GM19468 (cell line): ENCODE measurements around the gene KIF1A.

Experiments
- ATAC-seq: cut with Tn5 transposase; IDR thresholded peaks from one replicate; pipeline ENCODE4 v1.9.1; 2021; ENCODE audit warnings: mild to moderate bottlenecking, moderate library complexity, moderate number of reproducible peaks; ENCODE audit not compliant: unreplicated experiment; ENCODE audit errors: extremely low read depth

KIF1A gene

DNA sequence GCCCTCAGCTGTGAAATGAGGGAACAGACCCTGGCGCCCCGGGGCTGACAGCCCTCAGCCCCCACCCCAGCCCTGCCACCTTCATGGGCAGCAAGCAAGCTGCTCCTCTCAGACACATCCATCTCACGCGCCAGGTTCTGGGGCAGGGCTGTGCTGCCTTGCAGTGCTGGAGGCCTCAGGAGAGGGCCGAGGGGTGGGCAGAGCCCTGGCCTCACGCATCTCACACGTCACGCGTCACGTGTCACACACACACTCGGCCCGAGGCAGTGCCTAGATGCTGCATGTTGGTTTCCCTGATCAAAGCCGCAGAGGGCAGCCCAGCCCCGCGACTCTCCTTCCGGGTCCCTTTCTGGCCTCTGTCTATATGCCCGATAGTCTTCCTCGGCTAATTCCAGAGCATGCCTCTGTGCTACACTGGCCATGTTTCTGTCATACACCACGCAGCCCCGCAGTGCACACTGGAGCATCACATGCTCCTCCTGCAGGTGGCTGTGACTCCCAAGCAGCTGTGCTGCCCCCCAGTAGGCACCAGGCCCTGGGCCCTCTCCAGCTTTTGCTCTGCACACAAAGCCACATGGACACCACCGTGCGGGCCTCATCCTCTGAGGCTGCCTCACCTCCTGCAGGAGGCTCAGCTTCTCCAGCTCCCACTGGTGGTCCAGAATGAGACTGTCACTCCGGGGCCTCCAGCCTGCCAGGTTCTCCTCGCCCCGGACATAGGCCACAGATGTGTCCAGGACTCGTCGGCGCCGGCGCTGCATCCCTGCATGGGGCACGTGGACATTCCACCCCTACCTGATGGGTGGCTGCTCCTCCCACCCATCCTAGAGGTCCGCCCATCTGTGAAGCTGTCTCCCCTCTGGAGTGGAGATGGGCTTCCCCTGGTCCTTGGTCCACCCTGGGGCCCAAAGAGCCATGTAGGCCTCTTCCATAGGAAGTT is 97.0 kb downstream of the KIF1A start:
- ATAC-seq, result no peak

DNA sequence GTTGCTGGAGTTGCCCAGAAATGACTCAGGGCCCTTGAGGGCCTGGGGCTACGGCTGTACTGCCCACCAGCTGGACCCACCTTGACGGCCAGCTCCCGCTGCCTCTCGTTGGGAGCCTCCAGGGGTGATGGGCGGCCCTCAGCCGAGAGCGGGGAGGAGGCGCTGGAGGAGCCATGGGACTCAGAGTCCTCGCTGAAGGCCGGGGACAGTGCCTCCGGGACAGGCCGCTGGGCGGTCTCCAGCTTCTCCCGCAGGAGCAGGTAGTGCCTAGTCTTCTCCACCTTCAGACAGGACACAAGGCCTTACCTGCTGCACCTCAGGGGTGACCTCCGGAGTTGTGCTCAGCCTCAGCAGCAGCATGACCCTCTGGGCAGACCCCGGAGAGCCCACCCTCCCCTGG is 97.6 kb downstream of the KIF1A start:
- ATAC-seq, result no peak

DNA sequence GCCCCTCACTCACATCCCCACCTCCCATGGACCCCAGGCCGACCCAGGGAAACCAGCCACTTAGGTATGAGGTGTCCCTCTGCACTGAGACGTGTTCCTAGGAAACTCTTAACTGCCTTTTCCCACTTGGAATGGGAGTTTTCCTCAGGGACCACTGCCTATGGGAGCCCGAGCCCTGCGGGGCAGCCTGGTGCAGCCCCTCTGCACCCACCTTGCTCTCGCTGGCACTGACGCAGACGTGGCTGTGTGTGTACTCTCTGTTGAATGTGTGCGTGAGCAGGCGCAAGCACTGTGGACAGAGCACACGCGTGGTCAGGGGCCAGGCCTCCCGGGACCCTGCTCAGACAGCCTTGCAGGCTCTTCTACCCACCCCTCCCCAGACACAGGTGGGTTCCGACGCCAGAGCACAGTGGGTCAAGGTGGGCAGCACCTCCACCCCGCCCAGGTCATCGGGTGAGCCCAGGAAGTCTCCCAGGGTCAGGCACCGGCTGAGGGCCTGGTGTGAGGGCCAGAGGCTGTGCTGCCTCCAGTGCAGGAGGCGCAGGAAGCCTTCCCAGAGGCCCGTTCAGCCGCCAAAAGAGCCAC is 98.3 kb downstream of the KIF1A start:
- ATAC-seq, result no peak

DNA sequence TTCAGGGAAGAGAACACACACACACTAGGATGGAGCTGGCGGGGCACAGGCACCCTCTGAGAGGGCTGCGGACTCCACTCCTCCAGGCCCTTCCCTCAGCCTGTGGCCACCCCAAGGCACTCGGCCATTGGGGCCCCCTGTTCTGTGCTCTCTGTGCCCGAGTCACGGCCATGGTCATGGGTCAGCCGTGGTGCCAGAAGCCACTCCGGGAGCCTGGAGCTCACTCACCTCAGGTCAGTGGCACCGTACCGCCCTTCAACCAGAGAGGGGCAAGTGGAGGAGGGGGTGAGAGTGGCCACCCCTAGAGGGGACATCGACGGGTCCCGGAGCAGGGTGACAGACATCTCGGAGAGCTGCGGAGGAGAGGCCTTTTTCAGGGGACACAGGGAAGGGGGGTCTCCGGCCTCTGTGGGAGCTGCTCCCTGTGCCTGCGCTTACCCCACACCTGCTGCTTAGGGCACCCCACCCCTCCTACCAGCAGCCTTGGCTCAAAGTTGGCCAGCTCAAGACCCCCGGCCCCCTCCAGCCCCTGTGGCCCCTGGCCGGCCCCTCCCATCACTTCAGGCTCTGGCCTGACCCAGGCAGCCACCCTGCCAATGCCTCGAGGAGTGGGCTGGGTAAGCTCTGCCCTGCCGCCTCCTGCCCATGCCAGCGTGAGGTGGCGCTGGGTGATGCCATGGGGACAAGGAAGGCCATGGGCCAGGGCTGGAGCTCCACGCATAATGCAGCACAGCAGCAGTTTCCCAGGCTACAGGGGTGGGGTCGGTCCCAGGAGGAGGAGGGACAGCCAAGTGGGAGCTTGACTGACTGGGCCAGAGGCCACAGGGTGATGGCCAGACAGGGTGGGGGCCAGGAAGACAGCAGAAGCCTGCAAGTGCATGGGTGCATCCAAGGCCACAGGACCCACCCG is 99.1 kb downstream of the KIF1A start:
- no peak for ATAC-seq

DNA sequence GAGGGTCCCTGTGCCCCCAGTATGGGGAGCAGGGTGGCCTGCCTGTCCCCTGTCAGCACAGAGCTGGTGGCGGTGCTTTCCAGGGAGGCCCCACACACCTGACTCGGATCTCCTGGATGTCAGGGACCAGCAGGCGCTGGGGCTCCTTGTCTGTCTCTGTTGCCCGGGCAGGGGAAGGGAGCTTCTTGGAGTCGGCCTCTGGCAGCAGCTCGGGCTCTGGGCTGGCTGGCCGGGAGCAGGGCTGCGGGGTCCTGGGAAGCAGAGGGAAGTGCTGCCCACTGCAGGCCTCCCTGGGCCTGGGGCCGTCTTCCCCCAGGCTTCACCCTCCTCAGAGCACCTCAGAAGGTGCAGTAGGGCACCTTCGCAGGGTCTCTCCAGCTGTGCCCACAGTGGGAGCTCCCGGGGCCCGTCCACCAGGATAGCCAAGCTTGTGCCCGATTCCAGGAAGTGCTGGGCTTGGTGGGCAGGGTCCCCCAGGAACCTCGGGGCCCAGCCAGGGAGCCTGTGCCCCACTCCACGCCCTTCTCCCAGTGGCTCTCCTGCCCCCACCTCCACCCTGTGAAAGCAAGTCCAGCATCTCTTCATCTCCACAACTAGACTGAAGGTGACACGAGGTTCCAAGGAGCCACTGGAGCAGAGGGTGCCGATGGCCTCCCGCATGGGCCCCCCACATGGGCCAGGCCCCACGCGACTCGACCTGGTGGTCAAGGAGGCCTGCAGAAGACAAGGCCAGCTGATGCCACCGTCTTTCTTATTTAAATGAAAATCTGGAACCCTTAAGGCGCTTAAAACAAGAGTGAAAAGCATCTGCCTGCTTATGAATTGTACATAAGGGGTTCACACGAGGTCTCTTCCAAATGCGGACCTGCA is 100.1 kb downstream of the KIF1A start:
- no peak for ATAC-seq

DNA sequence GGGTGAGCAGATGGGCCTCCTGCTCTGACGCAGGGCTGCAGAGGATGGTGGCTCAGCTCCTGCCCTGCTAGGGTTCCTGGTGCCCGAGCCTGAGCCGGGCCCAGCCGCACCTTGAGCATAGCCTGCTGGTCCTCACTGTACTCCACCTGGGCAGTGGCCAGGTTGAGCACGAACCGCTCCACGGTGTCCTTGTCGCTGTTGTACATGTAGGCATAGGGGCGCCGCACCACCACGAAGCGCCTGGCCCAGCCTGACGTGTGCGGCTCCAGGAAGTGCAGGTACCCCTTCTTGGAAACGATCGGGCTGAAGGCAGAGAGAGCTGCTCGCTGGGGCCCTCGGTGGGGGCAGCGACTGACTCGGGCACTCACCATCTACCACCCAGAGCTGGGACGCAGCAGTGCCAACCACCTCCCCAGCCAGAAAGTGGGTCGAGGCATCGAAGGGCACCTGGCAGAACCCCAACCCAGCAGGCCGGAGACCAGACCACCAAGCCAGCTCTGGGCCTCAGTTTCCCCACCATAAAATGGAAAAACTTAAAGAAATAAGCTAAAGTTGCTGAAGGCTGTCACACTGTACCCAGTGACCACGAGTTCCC is 101.0 kb downstream of the KIF1A start:
- no peak for ATAC-seq

DNA sequence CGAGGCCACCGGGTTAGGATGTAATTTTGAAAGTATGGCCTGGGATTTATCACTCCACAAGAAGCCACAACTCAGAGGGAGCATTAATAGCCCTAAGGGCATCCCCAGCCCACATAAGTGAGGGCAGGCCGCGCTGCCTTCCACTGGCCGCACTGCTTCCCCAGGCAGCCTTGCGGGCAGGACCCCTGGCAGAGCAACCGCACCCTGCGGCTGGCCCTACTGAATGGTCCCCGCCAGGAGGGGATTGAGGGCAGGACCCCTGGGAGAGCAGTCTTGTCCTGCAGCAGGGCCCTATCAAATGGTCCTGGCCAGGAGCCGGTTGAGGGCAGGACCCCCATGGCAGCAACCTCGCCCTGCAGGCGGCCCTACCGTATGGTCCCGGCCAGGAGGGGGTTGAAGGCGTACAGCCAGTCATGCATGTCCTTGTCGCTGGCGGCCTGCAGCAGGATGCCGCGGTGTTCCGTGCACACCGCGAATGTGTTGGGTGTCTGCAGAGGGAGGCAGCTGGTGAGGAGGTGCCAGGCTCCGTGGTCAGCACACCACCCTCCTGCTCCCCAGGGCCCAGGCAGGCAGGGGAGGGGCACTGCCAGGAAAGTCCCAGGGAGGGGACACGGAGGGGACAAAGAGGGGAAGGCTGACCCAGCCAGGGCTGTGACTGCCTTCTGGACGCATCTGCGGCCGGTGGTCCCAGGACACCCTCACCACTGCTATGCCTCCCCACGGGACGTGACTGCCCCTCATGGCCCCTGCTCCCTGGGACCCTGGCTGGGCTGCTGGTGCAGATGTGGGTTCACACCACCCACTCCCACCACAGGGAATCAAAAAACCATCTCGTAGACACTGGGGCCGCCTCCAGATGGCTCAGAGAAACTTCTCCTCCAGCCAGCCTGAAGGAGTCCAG is 102.1 kb downstream of the KIF1A start:
- no peak for ATAC-seq

DNA sequence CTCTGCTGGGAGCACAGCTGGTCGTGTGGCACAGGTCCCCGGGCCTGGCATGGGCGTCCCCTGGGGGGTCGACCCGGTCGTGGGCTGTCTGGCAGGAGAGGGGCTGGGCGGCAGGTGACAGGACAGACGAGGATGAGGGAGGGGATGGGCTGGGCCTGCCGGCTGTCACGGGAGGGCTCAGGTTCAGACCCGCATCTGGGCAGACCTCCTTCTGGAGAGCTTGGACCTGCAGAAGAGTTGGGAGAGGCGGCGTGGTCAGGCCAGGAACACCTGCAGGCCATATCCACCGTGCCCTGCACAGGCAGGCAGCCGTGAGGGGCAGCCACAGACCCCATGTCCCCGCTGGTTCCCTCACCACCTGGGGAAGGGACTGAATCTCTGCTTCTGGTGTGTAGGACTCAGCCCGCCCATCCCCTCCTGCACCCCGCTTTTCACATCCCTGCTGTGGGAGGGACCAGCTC is 102.8 kb downstream of the KIF1A start:
- no peak for ATAC-seq

DNA sequence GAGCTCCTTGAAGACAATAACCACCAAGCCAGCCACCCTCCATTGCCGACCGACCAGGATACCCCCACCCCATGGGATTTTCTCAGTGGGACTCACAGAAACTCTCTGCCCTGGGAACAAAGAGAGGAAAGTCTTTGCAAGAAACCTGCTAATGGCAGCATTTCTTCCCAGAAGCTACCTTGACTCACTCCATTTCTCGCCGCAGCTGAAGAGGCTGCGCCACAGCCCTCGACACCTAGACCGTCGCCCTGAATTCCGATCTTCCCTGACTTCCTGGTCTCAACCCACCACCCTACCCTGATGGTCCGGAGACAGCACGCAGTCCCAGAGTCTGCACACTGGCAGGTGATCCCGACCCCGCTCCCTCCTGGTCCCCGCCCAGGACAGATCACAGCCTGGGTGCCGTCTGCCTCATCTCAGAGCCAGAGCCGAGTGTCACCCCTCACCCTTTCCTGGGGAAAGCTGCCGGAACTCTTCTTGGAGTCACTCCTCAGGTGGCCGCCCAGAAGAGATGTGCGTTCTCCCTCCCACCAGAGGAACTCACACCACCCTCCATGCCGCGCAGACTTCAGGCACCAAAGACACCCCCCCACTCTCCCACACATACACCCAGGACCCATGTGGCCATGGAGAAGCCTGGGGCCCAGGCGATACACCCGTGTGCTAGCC is 103.8 kb downstream of the KIF1A start:
- no peak for ATAC-seq

DNA sequence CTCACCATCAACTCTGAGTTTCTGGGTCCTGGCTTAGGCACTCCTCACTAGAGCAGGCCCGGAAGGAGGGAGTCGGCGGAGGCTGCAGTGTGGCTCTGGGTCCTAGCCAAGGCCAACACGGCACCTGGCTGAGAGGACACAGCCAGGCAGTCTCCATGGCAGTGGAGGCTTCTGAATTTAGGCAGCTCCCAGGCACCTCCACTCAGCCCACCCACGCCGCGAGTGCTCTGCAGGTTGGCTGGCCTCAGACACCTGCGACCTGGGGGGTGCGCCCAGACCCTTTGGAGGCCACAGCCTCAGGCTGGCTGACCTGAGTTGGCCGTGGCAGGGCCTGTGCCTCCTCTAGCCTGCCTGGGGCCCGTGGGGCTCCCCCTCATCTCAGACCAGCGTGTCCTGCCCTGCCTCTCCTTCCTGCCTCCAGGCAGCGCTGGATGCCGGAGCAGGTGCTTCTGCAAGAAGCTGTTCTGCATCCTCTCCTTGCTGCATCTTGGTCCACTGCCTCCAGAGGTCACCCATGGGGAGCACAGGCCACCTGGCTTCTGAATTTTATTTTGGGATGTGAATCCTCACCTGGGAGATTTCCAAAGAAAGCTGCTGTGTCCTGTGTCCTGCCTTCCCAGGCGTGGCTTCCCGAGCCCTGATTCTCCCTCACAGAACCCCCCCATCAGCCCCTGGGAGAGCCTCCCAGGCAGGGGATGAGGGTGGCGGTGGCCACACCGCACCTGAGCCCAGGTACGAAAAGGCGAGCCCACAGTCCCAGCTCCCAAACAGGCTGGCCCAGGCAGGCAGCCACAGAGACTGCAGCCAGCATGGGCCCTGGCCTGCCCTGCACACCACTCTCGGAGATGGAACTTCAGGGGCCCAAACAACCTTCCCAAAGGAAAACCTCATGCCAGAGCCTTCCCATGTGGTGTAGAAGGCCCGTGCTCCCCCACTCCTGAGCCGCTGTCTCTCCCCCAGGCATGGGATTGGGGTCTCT is 105.0 kb downstream of the KIF1A start:
- ATAC-seq, result no peak

DNA sequence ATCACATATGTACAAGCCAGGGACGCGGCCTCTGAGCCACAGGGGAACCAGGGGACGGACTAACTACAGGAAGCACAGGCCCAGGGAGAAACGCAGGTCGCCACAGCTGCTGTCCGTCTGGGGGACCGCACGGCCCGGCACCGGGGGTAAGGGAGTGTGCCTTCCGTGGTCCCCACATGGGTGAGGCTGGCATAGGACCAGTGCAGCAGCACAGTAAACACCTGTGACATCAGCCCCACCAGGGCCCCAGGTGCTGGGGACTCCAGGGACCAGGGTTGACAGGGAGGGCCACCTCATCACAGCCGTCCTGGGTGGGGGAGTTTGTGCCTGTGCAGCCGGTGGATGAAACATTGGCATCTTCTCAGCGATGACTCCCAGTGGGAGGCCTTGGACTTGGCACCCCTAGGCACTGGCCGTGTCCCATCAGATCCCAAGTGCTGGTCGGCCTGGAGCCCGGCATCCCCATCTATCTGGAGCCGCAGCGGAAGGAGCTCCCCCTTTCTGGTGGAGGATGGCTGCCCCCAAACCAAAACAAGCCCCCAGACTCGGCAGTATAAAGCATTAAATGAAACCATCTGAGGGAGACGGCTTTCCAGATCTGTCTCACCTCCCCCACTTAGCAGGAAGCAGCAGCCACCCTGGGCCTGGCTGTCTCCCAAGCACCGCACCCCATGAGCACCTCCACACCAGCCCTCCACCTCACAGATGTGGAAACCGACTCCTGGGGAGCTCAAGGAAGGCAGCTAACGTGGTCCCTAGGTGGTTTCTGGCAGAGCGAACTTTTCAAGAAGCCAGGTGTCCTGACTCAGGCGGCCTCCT is 105.9 kb downstream of the KIF1A start:
- ATAC-seq, result no peak

DNA sequence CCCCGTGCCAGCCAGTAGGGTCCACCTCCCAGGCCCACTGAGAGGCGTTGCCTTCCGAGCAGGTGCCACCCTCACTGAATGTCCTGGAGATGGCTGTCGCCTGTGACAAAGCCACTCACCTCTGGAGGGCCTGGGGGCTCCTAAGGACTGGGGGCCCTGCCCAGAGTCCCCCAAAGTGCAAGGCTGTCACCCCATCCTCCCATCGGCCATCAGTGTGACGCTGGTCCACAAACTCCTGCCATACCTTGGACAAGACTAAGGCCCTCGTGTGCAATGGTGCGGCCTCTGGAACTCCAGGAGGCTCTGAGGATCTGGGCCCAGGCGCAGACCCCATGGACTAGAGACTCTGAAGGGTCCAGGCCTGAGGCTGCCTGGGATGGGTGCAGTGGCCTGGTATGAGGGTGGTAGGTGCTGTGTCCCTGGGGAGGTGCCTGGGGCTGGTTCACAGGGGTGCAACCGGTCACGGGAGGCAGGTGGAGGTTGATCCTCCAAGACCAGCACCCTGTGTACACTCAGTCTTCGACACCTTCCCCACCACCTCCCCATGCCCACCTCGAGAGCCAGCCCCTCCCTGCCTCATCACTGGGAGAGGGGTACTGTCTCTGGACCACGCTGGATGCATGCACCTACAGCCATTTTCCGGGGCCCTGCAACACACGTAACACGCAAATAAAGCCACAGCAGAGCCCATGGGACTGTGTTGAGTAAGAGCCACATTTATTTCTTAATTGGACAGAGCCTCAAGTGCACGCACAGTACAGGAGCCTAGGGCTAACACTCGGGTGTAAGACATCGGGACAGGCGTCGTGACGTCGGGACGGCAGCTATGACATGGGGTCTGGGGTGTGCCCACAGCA is 106.7 kb downstream of the KIF1A start:
- ATAC-seq, result no peak

DNA sequence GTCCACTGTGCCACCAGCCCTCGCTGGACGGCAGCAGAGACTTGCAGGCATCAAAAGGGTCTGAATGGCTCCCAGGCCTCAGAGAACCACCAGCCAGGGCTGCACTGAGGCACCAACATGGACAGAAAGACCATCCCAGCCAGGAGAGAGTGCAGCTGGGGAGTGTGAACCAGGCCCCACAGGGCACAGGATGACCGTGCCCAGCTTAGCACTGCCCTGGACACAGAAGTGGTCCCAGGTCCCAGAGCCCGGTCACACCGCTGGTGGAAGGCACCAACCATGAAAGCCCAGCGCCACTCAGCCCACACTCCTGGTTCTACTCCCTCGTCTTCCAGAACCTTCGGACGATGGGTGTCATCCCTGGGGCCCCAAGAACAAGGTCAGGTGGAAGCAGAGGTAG is 107.9 kb downstream of the KIF1A start:
- no peak for ATAC-seq

DNA sequence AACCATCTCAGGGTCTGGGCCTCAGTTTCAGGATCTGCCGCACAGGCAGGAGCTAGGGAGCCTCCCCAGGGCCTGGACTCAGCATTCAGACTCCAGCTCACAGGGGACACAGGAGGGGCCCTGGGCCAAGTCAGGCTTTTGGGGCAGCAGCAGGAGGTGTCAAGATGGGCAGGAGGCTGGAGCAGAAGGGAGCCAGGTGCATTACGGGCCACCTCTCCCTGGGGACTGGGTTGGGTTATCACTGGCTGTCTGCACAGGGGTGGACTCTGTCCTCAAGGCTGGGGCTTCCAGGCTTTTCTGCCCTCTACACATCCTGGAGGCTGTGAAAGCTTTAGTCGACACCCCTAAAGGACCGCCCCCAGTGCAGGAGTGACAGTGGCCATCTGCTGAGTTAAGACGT is 108.3 kb downstream of the KIF1A start:
- ATAC-seq, result no peak

DNA sequence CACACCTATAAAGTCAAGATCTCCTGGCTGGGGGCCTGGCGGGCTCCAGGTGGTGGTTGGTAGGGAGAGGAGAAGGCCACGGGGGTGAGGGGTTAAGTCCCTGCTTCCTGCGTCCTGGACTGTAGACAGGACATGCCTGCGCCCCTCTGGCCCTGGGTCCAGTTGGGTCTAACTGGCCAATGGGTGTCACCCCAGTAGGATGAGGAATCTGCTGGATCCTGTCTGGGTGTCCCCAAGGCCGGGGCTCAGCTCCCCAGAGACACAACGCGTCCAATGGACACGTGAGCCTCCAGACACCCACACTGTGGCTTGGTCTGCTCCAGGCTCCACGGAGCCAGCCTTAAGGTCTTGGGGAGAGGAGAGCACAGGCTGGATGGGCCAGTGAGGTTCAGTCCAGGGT is 108.7 kb downstream of the KIF1A start:
- no peak for ATAC-seq
